HepG2 (cell line): ENCODE data around the gene RAB42. TPM values are rescaled to one million over a fixed set of nuclear protein-coding genes. Genes with fewer than 3 reads are reported as not detected.
A peak's percentile ranks its signal among the peaks of the same experiment; 100 is the strongest.

ENCODE experiments used
- CHCHD3 ChIP-seq: sonication (generic); formaldehyde crosslinking; IDR thresholded peaks from 2 replicates; pipeline ENCODE4 v1.8.0; 2022; ENCODE audit warnings: mild to moderate bottlenecking, missing genetic modification reagents, moderate library complexity
- NFE2L1 ChIP-seq: sonication (generic); formaldehyde crosslinking; IDR thresholded peaks from 2 replicates; pipeline ENCODE4 v1.4.0; 2020; ENCODE audit warnings: missing genetic modification reagents, mild to moderate bottlenecking, borderline replicate concordance
- PHB2 ChIP-seq: fragments of 450-650 bp; IDR thresholded peaks from 2 replicates; pipeline ENCODE4 v1.6.1; 2018; ENCODE audit not compliant: partially characterized antibody
- RNF2 ChIP-seq: fragments of 450-650 bp; conservative IDR thresholded peaks from 2 replicates; pipeline ENCODE4 v1.6.1; 2016; ENCODE audit warnings: low read depth
- SAFB2 ChIP-seq: sonication (generic); formaldehyde crosslinking; IDR thresholded peaks from 2 replicates; pipeline ENCODE4 v1.5.1; 2020; ENCODE audit warnings: missing genetic modification reagents, low read depth, mild to moderate bottlenecking, borderline replicate concordance
- TBP ChIP-seq: sonication (generic); formaldehyde crosslinking; IDR thresholded peaks from 2 replicates; pipeline ENCODE4 v1.5.0; 2020; ENCODE audit warnings: missing genetic modification reagents
- TOPORS ChIP-seq: sonication (generic); formaldehyde crosslinking; IDR thresholded peaks from 2 replicates; pipeline ENCODE4 v1.8.0; 2023; ENCODE audit warnings: mild to moderate bottlenecking, missing genetic modification reagents
- ZNF253 ChIP-seq: sonication (generic); formaldehyde crosslinking; IDR thresholded peaks from 2 replicates; pipeline ENCODE4 v1.8.0; 2022; ENCODE audit warnings: mild to moderate bottlenecking, missing genetic modification reagents, borderline replicate concordance
- ZNF331 ChIP-seq: sonication (generic); formaldehyde crosslinking; IDR thresholded peaks from 2 replicates; pipeline ENCODE4 v1.4.0; 2020; ENCODE audit warnings: missing genetic modification reagents
- ZNF550 ChIP-seq: sonication (generic); formaldehyde crosslinking; IDR thresholded peaks from 2 replicates; pipeline ENCODE4 v1.4.0; 2020; ENCODE audit warnings: mild to moderate bottlenecking, missing genetic modification reagents, borderline replicate concordance
- polyA plus RNA-seq, 8 experiments: library from polyadenylated mRNA; depleted of rRNA in 3 of 8; stranded (reverse) in 7 of 8; unstranded in 1 of 8; fragments of >200 nt; fragmentation: Illumina TruSeq in 4 of 8; extraction: Trizol in 4 of 8; gene quantifications; 2 replicates each; pipeline versions ENCODE4 v1.2.1 to v1.2.3, GENCODE V29; 2011 to 2016; ENCODE audit warnings: low read depth in 4 of 8, missing spikeins in 1 of 8, mixed read lengths in 1 of 8; ENCODE audit not compliant: insufficient read depth in 1 of 8
- total RNA-seq, 5 experiments: library from RNA; depleted of rRNA; stranded (reverse); fragments of >200 nt; fragmentation: Illumina TruSeq; extraction: Trizol; gene quantifications; 2 replicates each; pipeline ENCODE4 v1.2.3, GENCODE V29; 2016; ENCODE audit warnings: low read depth in 1 of 5
- TF ChIP-seq, protein P1 (sequence below): sonication (generic); formaldehyde crosslinking; IDR thresholded peaks from 2 replicates; pipeline ENCODE4 v1.4.0; 2020; ENCODE audit warnings: low read depth, mild to moderate bottlenecking, missing genetic modification reagents
- TF ChIP-seq, protein P2 (sequence below): sonication (generic); formaldehyde crosslinking; IDR thresholded peaks from 2 replicates; pipeline ENCODE4 v1.4.0; 2020; ENCODE audit warnings: mild to moderate bottlenecking, missing genetic modification reagents
- TF ChIP-seq, protein P3 (sequence below): sonication (generic); formaldehyde crosslinking; IDR thresholded peaks from 2 replicates; pipeline ENCODE4 v1.4.0; 2020; ENCODE audit warnings: mild to moderate bottlenecking, missing genetic modification reagents

The RAB42 gene
- total and polyA plus RNA-seq, 2 of the 13 experiments (the other 11 are each of a cell fraction or from before 2014, with no cell fraction given): 10.4 to 166 TPM

- TF ChIP-seq, protein P1, sequence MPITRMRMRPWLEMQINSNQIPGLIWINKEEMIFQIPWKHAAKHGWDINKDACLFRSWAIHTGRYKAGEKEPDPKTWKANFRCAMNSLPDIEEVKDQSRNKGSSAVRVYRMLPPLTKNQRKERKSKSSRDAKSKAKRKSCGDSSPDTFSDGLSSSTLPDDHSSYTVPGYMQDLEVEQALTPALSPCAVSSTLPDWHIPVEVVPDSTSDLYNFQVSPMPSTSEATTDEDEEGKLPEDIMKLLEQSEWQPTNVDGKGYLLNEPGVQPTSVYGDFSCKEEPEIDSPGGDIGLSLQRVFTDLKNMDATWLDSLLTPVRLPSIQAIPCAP (CRISPR knock-in tag): no peak
- TF ChIP-seq ZNF331 (CRISPR knock-in tag) (peak; percentile 9; the same call in 1 of the 2 replicates), PHB2 (no peak), ZNF550 (CRISPR knock-in tag) (no peak), TOPORS (CRISPR knock-in tag) (no peak), TBP (CRISPR knock-in tag) (no peak), ZNF253 (CRISPR knock-in tag) (no peak), SAFB2 (CRISPR knock-in tag) (no peak), NFE2L1 (CRISPR knock-in tag) (no peak), RNF2 (no peak), CHCHD3 (no peak)
- TF ChIP-seq, protein P2, sequence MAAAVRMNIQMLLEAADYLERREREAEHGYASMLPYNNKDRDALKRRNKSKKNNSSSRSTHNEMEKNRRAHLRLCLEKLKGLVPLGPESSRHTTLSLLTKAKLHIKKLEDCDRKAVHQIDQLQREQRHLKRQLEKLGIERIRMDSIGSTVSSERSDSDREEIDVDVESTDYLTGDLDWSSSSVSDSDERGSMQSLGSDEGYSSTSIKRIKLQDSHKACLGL (CRISPR knock-in tag): 0 out of 2 replicates have a peak, but pooled peaks have one; percentile 39
- TF ChIP-seq, protein P3, sequence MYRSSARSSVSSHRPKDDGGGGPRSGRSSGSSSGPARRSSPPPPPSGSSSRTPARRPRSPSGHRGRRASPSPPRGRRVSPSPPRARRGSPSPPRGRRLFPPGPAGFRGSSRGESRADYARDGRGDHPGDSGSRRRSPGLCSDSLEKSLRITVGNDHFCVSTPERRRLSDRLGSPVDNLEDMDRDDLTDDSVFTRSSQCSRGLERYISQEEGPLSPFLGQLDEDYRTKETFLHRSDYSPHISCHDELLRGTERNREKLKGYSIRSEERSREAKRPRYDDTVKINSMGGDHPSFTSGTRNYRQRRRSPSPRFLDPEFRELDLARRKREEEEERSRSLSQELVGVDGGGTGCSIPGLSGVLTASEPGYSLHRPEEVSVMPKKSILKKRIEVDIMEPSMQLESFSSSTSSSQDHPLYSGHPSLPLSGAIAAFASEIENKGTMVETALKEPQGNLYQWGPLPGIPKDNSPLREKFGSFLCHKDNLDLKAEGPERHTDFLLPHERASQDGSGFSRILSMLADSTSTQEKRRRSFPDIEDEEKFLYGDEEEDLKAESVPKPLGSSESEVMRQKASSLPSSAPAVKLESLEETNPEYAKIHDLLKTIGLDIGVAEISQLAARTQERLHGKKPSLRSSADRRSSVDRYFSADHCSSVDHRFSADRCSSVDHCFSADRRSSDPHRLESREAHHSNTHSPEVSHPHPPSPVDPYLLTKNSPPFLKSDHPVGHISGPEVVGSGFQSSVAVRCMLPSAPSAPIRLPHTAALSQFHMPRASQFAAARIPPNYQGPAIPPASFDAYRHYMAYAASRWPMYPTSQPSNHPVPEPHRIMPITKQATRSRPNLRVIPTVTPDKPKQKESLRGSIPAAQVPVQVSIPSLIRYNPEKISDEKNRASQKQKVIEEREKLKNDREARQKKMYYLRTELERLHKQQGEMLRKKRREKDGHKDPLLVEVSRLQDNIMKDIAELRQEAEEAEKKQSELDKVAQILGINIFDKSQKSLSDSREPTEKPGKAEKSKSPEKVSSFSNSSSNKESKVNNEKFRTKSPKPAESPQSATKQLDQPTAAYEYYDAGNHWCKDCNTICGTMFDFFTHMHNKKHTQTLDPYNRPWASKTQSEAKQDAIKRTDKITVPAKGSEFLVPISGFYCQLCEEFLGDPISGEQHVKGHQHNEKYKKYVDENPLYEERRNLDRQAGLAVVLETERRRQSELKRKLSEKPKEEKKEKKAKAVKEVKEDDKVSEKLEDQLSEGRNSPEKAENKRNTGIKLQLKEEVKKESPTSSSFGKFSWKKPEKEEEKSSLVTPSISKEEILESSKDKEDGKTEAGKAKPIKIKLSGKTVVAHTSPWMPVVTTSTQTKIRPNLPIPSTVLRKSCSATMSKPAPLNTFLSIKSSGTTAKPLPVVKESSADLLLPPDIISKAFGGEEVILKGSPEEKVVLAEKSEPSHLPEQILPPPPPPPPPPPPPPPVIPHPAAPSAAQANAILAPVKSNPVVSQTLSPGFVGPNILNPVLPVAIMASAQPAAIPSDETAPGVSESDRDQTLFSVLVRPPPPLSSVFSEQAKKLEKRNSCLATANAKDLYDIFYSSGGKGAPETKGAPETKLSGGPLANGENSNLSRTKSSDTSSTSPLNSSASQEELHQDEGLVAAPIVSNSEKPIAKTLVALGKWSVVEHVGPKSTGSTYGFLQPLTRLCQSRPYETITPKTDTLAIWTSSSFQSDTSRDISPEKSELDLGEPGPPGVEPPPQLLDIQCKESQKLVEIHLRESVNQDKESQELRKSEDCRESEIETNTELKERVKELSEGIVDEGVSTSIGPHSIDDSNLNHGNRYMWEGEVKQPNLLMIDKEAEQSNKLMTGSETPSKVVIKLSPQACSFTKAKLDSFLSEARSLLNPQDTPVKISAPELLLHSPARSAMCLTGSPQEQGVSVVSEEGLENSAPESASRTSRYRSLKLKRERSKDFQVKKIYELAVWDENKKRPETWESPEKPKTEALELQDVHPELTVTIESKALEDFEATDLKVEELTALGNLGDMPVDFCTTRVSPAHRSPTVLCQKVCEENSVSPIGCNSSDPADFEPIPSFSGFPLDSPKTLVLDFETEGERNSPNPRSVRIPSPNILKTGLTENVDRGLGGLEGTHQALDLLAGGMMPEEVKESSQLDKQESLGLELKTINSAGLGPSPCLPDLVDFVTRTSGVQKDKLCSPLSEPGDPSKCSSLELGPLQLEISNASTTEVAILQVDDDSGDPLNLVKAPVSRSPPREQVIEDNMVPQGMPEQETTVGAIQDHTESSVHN: no peak
These were observed at the start of gene RAB42 (continued) for GRCh38 chr1:28591708-28592320.
